Osteocyte (in vitro differentiated cells): ENCODE results near the gene RUNX2. TPM values are rescaled to one million over a fixed set of nuclear protein-coding genes. Genes with fewer than 3 reads are reported as not detected.

Experiments used
- DNase-seq: peaks from one replicate; pipeline ENCODE4 v3.0.0; 2021; ENCODE audit warnings: mixed read lengths; ENCODE audit not compliant: unreplicated experiment; ENCODE audit errors: extremely low spot score
- H3K27ac Mint-ChIP-seq: one replicate; pipeline ENCODE4 v1.8.0; 2021; ENCODE audit warnings: mild to moderate bottlenecking, mixed read lengths; ENCODE audit not compliant: unreplicated experiment
- H3K27me3 Mint-ChIP-seq: one replicate; pipeline ENCODE4 v1.8.0; 2021; ENCODE audit warnings: mixed read lengths; ENCODE audit not compliant: unreplicated experiment
- H3K36me3 Mint-ChIP-seq: one replicate; pipeline ENCODE4 v1.8.0; 2021; ENCODE audit warnings: mixed read lengths; ENCODE audit not compliant: unreplicated experiment
- H3K4me1 Mint-ChIP-seq: one replicate; pipeline ENCODE4 v1.8.0; 2021; ENCODE audit warnings: mixed read lengths; ENCODE audit not compliant: unreplicated experiment
- H3K4me3 Mint-ChIP-seq: one replicate; pipeline ENCODE4 v1.8.0; 2021; ENCODE audit warnings: mild to moderate bottlenecking, moderate library complexity, mixed read lengths; ENCODE audit not compliant: unreplicated experiment
- H3K9me3 Mint-ChIP-seq: one replicate; pipeline ENCODE4 v1.8.0; 2021; ENCODE audit warnings: mixed read lengths; ENCODE audit not compliant: unreplicated experiment
- CTCF ChIP-seq: fragments of 200-600 bp; sonication (generic); IDR thresholded peaks from 2 replicates; pipeline ENCODE4 v1.5.0; 2021; ENCODE audit warnings: antibody characterized with exemption, mild to moderate bottlenecking, moderate library complexity
- total RNA-seq: library from RNA; stranded (reverse); gene quantifications from 2 replicates; pipeline ENCODE4 v1.2.1, GENCODE V29; 2021

Gene RUNX2
- total RNA-seq, 1 donor from 2014 or later = 28.1 TPM

GRCh38 chr6:45692021-45692420 lies 363.9 kb downstream of the RUNX2 start:
- Mint-ChIP-seq H3K36me3 (no peaks in the 10 kb centered on the region), H3K27ac (no peak overlapping the region), H3K27me3 (no peaks in the 10 kb centered on the region), H3K9me3 (no peaks in the 10 kb centered on the region), H3K4me3 (no peak overlapping the region), H3K4me1 (peaks cover 5% of the 10 kb centered on the region)
- no peak for DNase-seq
- TF ChIP-seq CTCF = no peak

- no peak for TF ChIP-seq CTCF
- Mint-ChIP-seq H3K27me3 (no peaks in the 10 kb centered on the region), H3K36me3 (no peaks in the 10 kb centered on the region), H3K4me1 (peaks cover 19% of the 10 kb centered on the region), H3K4me3 (no peak overlapping the region), H3K9me3 (no peaks in the 10 kb centered on the region), H3K27ac (no peak overlapping the region)
- DNase-seq = no peak
Observed at GRCh38 chr6:45696738-45697137, 368.6 kb downstream of the RUNX2 start.

- Mint-ChIP-seq H3K27me3 (no peaks in the 10 kb centered on the region), H3K4me1 (peaks cover 20% of the 10 kb centered on the region), H3K27ac (peak overlapping the region; percentile 31), H3K9me3 (no peaks in the 10 kb centered on the region), H3K4me3 (no peak overlapping the region), H3K36me3 (no peaks in the 10 kb centered on the region)
- no peak for DNase-seq
- TF ChIP-seq CTCF = no peak
Observed at GRCh38 chr6:45697605-45698004, 369.5 kb downstream of the RUNX2 start.

- Mint-ChIP-seq H3K36me3 (no peaks in the 10 kb centered on the region), H3K27ac (peak overlapping the region; percentile 31)
- TF ChIP-seq CTCF = no peak
Observed at GRCh38 chr6:45698046-45698445, 369.9 kb downstream of the RUNX2 start.

GRCh38 chr6:45699663-45700062 lies 371.5 kb downstream of the RUNX2 start:
- Mint-ChIP-seq H3K27ac (no peak overlapping the region), H3K9me3 (no peaks in the 10 kb centered on the region), H3K36me3 (no peaks in the 10 kb centered on the region), H3K27me3 (no peaks in the 10 kb centered on the region), H3K4me3 (no peak overlapping the region), H3K4me1 (peaks cover 30% of the 10 kb centered on the region)
- no peak for DNase-seq
- no peak for TF ChIP-seq CTCF

More at GRCh38 chr6:45698046-45698445, 369.9 kb downstream of the RUNX2 start:
- no peaks in the 10 kb centered on the region for H3K27me3 Mint-ChIP-seq
- no peak overlapping the region for H3K4me3 Mint-ChIP-seq
- H3K4me1 Mint-ChIP-seq = peaks cover 25% of the 10 kb centered on the region
- no peak for DNase-seq
- no peaks in the 10 kb centered on the region for H3K9me3 Mint-ChIP-seq
